HL-60 (cell line): ENCODE data around the gene ARHGAP25.

Experiments
- DNase-seq, 2 experiments: peaks; one replicate each; pipeline ENCODE4 v3.0.0-alpha.2; 2010 to 2020; ENCODE audit warnings: low read depth in 1 of 2, low spot score in 1 of 2
- H3K27ac ChIP-seq: fragments of 250-450 bp; sonication (Bioruptor Pico); replicated peaks from 2 replicates; pipeline ENCODE4 v1.5.1; 2020; ENCODE audit warnings: mild to moderate bottlenecking, moderate library complexity
- H3K27me3 ChIP-seq: fragments of 250-450 bp; sonication (Bioruptor Pico); 2 replicates; pipeline ENCODE4 v1.5.1; 2021; ENCODE audit warnings: mild to moderate bottlenecking, moderate library complexity; ENCODE audit not compliant: insufficient read depth, poor library complexity, severe bottlenecking
- H3K4me3 ChIP-seq: replicated peaks from 2 replicates; pipeline ENCODE4 v1.5.1; 2011; ENCODE audit warnings: mild to moderate bottlenecking, control low read depth, low read length; ENCODE audit not compliant: insufficient read depth
- CTCF ChIP-seq: IDR thresholded peaks from one replicate; pipeline ENCODE4 v1.5.1; 2011; ENCODE audit warnings: low read length, control low read depth, inconsistent platforms; ENCODE audit not compliant: insufficient read depth
- GABPA ChIP-seq: IDR thresholded peaks from 2 replicates; pipeline ENCODE4 v1.6.1; 2012; ENCODE audit warnings: low read depth
- POLR2AphosphoS5 ChIP-seq: IDR thresholded peaks from 2 replicates; pipeline ENCODE4 v1.6.1; 2012; ENCODE audit warnings: low read depth
- REST ChIP-seq: IDR thresholded peaks from 2 replicates; pipeline ENCODE4 v1.6.1; 2012; ENCODE audit warnings: low read depth; ENCODE audit not compliant: insufficient replicate concordance
- SPI1 ChIP-seq: IDR thresholded peaks from 2 replicates; pipeline ENCODE4 v1.6.1; 2012; ENCODE audit warnings: low read depth, mild to moderate bottlenecking, borderline replicate concordance

Gene ARHGAP25

DNA sequence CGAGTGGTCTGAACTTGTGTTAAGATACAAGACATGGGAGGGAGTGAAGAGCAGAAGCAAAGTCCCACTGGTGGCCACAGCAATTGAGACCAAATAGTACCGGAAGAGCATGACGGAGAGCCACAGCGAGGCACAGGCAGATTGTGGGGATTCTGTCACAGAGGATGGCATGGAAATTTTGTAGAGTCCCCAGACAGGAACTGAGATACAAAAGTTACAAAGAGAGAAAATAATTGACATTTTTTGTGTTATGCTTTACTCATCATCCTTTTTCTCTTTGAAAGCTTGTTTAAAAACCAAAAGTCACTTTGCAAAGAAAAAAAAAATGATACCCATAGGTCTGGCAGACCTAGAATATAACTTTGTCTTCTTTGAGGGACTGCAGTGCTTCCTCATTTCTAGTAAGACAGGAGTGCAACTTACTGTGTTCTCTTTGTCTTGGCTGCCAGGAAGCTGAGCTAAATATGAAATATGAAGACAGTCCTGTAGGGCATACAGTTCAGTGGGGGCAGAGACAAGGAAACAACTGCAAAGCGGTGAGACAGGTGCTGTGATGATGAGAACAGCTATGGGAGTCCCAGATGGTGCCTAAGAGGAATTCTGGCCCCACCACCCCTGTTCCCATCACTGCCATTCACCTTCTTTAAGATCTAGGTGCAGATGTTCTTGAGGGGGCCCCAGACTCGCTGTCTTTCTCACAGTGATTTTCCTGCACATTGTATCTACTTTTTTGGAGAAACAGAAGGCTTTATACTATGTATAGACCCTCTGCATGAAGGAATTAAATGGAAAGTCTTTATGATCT, 5.2 kb downstream of the ARHGAP25 start:
- DNase-seq = no peak
- H3K4me3 ChIP-seq = no peak overlapping the region
- TF ChIP-seq CTCF = no peak
- TF ChIP-seq SPI1 = peak; percentile 33; the same call in 1 of the 2 replicates
- H3K27ac ChIP-seq = peak overlapping the region; percentile 77
- no peaks in the 10 kb centered on the region for H3K27me3 ChIP-seq

DNA sequence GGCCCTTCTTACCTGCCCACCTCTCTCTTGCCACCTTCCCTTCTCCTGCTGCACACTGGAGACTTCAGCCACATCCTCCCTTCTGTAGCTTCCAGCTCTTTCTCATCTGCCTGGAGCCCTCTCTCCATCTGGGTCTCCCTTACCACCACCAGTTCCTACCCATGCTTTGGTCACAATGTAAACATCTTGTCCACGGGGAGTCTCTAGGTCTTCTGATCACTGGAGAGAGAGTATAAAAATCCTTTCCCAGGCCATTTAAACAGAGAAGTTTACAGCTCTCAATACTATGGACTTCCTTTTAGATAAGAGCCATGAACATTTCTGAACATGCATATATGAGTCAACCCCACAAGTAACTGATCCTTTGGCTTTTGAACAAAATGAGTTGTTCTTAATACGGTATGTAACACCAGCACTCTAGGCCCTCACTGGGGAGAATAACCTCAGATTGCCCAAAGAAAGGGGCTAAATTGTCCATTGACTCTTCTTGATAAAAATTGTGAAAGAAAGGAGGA, 5.8 kb downstream of the ARHGAP25 start:
- TF ChIP-seq CTCF (no peak), GABPA (no peak), SPI1 (no peak), REST (no peak), POLR2AphosphoS5 (no peak)
- no peak overlapping the region for H3K4me3 ChIP-seq
- no peak for DNase-seq
- no peaks in the 10 kb centered on the region for H3K27me3 ChIP-seq
- H3K27ac ChIP-seq = peak overlapping the region; percentile 77

- no peak for TF ChIP-seq POLR2AphosphoS5
- TF ChIP-seq SPI1 = peak; percentile 15; the same call in 1 of the 2 replicates
- peak in 1 of 2 experiments; percentile 53 for DNase-seq
- Histone ChIP-seq H3K4me3 (no peak overlapping the region), H3K27me3 (no peaks in the 10 kb centered on the region), H3K27ac (peak overlapping the region; percentile 77)
Measured at GRCh38 chr2:68741238-68741637, 6.6 kb downstream of the ARHGAP25 start.

GRCh38 chr2:68741805-68742306, 7.2 kb downstream of the ARHGAP25 start:
- DNase-seq = peak in 1 of 2 experiments; percentile 72
- TF ChIP-seq SPI1 = 0 out of 2 replicates have a peak, but pooled peaks have one; percentile 1
- TF ChIP-seq POLR2AphosphoS5 = no peak
- H3K27ac ChIP-seq = peak overlapping the region; percentile 77
- H3K4me3 ChIP-seq = no peak overlapping the region
- H3K27me3 ChIP-seq = no peaks in the 10 kb centered on the region

GRCh38 chr2:68742626-68743415, 8.2 kb downstream of the ARHGAP25 start:
- Histone ChIP-seq H3K27ac (peak overlapping the region; percentile 77), H3K4me3 (no peak overlapping the region), H3K27me3 (no peaks in the 10 kb centered on the region)
- TF ChIP-seq REST (no peak), SPI1 (peak; percentile 40; the same call in 1 of the 2 replicates)
- peak in 1 of 2 experiments; percentile 63 for DNase-seq
